Right atrium auricular region (tissue), 2 donors: ENCODE measurements around the gene POC1A. TPM values are rescaled to one million over a fixed set of nuclear protein-coding genes. Genes with fewer than 3 reads are reported as not detected.

Experiments used
- DNase-seq: peaks from one replicate; pipeline ENCODE4 v3.0.0-alpha.2; 2019; ENCODE audit warnings: low spot score
- H3K27ac ChIP-seq, 2 donors: fragments of 200-600 bp; sonication (generic); 1 replicate in 1 of 2; 2 replicates in 1 of 2; pipeline ENCODE4 v1.5.1; 2016 to 2019
- H3K27me3 ChIP-seq, 2 donors: fragments of 200-600 bp; sonication (generic); one replicate each; pipeline versions ENCODE4 v1.5.1 to v1.6.0; 2017 to 2019
- H3K36me3 ChIP-seq: fragments of 200-600 bp; sonication (generic); one replicate; pipeline ENCODE4 v1.5.1; 2016
- H3K4me1 ChIP-seq, 2 donors: fragments of 200-600 bp; sonication (generic); one replicate each; pipeline versions ENCODE4 v1.5.1 to v1.6.0; 2017 to 2019
- H3K4me3 ChIP-seq, 2 donors: fragments of 200-600 bp; sonication (generic); 1 replicate in 1 of 2; 2 replicates in 1 of 2; pipeline ENCODE4 v1.5.1; 2017 to 2019; ENCODE audit warnings: mild to moderate bottlenecking in 1 of 2, moderate library complexity in 1 of 2
- H3K9me3 ChIP-seq, 2 donors: fragments of 200-600 bp; sonication (generic); one replicate each; pipeline ENCODE4 v1.5.1; 2019
- total RNA-seq, 2 donors: library from RNA; depleted of rRNA; stranded (reverse); fragments of >200 nt; gene quantifications; one replicate each; pipeline ENCODE4 v1.1.0, GENCODE V29; 2016
- TF ChIP-seq, protein P1 (sequence below), 2 donors: fragments of 200-600 bp; sonication (generic); IDR thresholded peaks; one replicate each; pipeline ENCODE4 v1.5.1; 2019; ENCODE audit warnings: antibody characterized with exemption in 2 of 2

Gene POC1A
- total RNA-seq, 2 donors from 2014 or later, result 0.47 to 0.78 TPM

DNA sequence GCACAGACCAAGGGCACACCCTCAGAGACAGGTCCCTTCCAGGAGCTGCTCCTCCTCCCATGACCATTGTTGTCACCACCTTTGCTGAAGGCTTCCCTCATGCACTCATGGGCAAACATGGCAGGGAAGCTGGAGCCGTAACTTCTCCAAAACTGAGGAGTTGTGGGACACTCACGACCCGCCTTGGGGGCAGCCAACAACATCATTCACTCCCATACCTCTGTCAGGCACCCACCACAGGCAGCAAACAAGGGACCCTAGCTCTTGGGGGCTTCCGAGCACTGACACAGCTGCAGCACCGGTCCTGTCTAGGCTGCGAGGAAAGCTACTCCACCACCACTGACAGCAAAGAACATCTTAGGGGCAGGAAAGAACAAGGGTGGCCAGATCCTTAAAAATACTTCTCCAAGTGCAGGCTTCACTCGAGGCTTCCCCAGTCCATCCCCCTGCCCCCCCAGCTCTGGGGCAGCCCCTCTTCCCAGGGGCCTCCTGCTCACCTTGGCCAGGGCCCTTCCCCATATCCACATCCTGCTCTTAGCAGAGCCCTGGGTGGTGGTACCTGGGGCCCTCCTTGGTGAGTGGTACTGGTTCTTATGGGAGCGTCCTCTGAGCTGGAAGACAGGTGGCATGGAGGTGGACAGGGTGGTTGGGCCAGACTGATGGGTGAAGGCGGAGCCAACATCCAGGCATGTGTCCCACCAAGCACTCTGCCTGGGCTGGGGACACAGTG, 69.8 kb downstream of the POC1A start:
- Histone ChIP-seq H3K27me3 (no peaks in the 10 kb centered on the region), H3K36me3 (no peaks in the 10 kb centered on the region), H3K4me3 (no peak overlapping the region), H3K4me1 (peaks cover 0 to 26% of the 10 kb centered on the region in 2 donors), H3K27ac (no peak overlapping the region), H3K9me3 (no peaks in the 10 kb centered on the region)
- TF ChIP-seq, protein P1, sequence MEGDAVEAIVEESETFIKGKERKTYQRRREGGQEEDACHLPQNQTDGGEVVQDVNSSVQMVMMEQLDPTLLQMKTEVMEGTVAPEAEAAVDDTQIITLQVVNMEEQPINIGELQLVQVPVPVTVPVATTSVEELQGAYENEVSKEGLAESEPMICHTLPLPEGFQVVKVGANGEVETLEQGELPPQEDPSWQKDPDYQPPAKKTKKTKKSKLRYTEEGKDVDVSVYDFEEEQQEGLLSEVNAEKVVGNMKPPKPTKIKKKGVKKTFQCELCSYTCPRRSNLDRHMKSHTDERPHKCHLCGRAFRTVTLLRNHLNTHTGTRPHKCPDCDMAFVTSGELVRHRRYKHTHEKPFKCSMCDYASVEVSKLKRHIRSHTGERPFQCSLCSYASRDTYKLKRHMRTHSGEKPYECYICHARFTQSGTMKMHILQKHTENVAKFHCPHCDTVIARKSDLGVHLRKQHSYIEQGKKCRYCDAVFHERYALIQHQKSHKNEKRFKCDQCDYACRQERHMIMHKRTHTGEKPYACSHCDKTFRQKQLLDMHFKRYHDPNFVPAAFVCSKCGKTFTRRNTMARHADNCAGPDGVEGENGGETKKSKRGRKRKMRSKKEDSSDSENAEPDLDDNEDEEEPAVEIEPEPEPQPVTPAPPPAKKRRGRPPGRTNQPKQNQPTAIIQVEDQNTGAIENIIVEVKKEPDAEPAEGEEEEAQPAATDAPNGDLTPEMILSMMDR (IDR thresholded peaks at IDR 0.05), result no peak
- DNase-seq, result no peak

DNA sequence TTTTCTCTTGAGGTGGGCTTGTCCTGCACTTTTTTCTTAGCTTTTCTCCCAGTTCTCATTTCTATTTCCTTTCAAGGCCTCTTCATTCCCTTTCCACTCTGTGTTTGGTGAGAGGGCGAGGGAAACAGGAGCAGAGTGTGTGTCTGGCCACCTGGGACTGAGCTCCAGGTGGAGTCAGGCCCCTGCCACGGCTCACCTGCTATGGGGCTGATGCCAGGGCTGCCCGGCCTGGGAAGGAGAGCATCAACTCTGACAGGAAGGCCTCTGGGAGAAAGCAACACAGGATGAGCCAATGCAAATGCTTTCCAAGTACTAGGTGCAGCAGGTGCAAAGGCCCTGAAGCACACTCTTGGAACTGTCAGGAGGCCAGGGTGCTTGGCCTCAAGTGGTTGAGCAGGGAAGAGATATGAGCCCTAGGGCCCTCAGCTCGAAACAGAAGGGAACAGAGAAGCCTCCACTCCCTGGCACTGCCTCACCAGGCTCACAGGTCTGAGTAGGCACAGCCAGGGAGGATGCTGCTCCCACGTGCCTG, 70.6 kb downstream of the POC1A start:
- no peak for DNase-seq
- H3K27me3 ChIP-seq, result no peaks in the 10 kb centered on the region
- no peaks in the 10 kb centered on the region for H3K9me3 ChIP-seq
- H3K4me3 ChIP-seq, result no peak overlapping the region
- H3K4me1 ChIP-seq, result peaks cover 0 to 19% of the 10 kb centered on the region in 2 donors
- TF ChIP-seq, protein P1 (IDR thresholded peaks at IDR 0.05), result no peak
- no peaks in the 10 kb centered on the region for H3K36me3 ChIP-seq
- no peak overlapping the region for H3K27ac ChIP-seq

DNA sequence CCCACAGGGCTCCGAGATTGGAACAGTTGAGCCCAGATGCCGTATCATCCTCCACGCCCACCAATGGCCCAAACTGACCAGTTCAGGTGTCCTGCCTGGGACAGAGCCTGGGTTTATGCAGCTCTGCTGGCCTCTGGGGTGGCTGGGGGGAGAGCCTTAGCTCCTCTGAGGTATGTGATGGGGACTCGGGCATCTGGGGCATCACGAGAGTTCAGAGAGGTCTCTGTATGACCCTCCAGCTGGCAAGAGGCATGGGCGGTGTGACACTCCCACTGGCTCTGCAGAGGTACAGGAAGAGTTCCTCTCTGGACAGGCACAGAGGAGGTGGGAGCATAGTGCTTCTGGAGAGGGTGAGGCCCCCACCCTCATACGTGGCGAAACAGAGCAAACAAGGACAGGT, 71.3 kb downstream of the POC1A start:
- TF ChIP-seq, protein P1 (IDR thresholded peaks at IDR 0.05), result no peak

DNA sequence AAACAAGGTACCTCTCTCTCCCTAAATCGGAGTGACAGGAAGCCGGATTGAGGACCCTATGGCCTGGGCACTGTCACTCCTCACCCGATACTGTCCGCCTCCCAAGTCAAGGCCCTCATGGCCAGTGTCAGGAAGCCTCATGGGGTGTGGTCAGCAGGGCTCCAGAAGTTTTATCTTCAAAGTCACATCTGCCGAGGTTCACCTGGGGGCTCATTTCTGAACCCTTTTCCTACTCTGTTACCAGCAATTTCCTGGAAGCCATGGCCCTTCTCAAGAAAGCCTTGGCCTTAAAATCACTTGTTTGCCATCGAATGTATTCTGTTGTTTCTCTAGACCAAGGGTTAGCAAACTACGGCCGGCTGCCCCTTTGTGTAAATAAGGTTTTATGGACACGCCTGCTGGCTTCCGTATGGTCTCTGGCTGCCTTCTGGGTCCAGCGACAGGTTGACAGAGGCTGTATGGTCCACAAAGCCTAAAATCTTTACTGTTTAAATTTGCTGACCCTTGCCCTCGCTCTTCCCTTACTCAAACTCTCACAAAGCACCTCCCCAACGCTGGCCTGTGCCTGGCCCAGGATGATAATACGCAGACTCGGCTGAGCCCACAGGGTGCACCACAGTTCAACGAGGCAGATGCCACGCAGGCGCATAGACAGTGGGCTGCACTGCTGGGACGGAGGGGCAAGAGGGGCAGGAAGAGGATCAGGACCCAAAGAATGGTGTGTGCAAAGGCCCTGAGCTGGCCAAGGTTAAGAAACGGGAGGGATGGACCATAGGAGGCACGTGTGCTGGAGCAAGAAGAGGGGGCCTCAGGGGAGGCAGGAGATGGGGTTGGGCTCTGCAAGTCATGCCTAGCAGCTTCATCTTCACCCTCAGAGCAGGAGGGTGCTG, 73.1 kb downstream of the POC1A start:
- Histone ChIP-seq H3K9me3 (no peaks in the 10 kb centered on the region), H3K4me3 (no peak overlapping the region), H3K27ac (no peak overlapping the region), H3K36me3 (no peaks in the 10 kb centered on the region), H3K27me3 (no peaks in the 10 kb centered on the region), H3K4me1 (peaks cover 0 to 14% of the 10 kb centered on the region in 2 donors)
- DNase-seq, result no peak
- TF ChIP-seq, protein P1 (IDR thresholded peaks at IDR 0.05), result no peak

More for the DNA sequence above, 71.3 kb downstream of the POC1A start:
- no peak overlapping the region for H3K4me3 ChIP-seq
- H3K36me3 ChIP-seq, result no peaks in the 10 kb centered on the region
- H3K27ac ChIP-seq, result no peak overlapping the region
- H3K4me1 ChIP-seq, result peaks cover 0 to 12% of the 10 kb centered on the region in 2 donors
- no peaks in the 10 kb centered on the region for H3K9me3 ChIP-seq
- H3K27me3 ChIP-seq, result no peaks in the 10 kb centered on the region
- no peak for DNase-seq

DNA sequence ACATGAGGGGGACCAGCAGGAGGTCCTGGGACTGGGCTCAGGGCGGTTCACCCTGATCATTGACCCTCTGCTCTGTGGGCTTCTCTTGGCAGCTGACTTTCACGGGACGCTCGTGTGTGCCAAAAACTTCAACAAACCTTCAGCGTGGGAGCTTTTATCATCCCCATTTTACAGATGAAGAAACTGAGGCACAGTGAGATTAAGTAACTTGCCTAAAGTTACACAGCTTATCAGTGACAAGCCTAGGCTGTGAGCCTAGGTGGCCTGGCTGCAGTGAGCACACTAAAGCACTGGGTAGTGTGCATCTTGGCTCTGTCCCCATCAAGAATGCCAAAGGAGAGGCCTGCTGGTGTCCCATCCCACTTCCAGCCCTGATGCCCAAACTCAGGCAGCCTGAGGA, 74.3 kb downstream of the POC1A start:
- DNase-seq, result no peak
- H3K9me3 ChIP-seq, result no peaks in the 10 kb centered on the region
- H3K4me1 ChIP-seq, result peaks cover 0 to 14% of the 10 kb centered on the region in 2 donors
- no peaks in the 10 kb centered on the region for H3K36me3 ChIP-seq
- TF ChIP-seq, protein P1 (IDR thresholded peaks at IDR 0.05), result no peak
- no peak overlapping the region for H3K4me3 ChIP-seq
- H3K27ac ChIP-seq, result no peak overlapping the region
- no peaks in the 10 kb centered on the region for H3K27me3 ChIP-seq
